HG03575 (cell line): Measurements from ENCODE around the gene GALNT3.

ENCODE experiments used
- ATAC-seq: cut with Tn5 transposase; IDR thresholded peaks from one replicate; pipeline ENCODE4 v1.9.1; 2021; ENCODE audit not compliant: unreplicated experiment, insufficient number of reproducible peaks, low FRiP score; ENCODE audit errors: extremely low read depth

The GALNT3 gene

GRCh38 chr2:165793779-165794535 is at the start of gene GALNT3:
Gene GALNT3, minus strand, starts transcription at chr2:165794247. Its CDS starts 23,547 bp downstream, at chr2:165770700.
- ATAC-seq: no peak

- no peak for ATAC-seq
Measured at GRCh38 chr2:165843351-165843750, 49.3 kb upstream of the GALNT3 start.

- no peak for ATAC-seq
Measured at GRCh38 chr2:165840333-165840958, 46.4 kb upstream of the GALNT3 start.

- ATAC-seq: no peak
Measured at GRCh38 chr2:165839610-165840009, 45.6 kb upstream of the GALNT3 start.

DNA sequence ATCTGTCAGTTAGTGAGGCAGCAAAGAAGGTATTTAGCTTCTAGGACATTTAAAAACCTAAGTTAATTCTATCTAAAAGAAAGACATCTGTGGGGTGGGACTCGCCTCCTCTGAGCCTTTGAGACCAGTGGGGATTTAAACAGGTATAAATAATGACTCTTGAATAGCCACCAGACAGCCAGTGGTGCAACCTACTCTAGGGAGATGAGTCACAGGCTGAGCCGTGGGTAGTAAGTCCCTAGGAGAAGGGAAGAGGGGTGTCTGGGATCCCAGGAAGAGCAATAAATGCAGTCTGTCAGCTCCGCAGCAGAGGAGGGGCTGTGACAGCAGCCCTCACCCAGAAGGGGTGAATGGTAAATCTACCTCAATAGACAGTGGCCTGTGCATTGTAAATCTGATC is 43.1 kb upstream of the GALNT3 start:
- no peak for ATAC-seq

- ATAC-seq: no peak
Measured at GRCh38 chr2:165835363-165835762, 41.3 kb upstream of the GALNT3 start.

- no peak for ATAC-seq
Measured at GRCh38 chr2:165833156-165833555, 39.1 kb upstream of the GALNT3 start.

- ATAC-seq: no peak
Measured at GRCh38 chr2:165827921-165828276, 33.9 kb upstream of the GALNT3 start.

DNA sequence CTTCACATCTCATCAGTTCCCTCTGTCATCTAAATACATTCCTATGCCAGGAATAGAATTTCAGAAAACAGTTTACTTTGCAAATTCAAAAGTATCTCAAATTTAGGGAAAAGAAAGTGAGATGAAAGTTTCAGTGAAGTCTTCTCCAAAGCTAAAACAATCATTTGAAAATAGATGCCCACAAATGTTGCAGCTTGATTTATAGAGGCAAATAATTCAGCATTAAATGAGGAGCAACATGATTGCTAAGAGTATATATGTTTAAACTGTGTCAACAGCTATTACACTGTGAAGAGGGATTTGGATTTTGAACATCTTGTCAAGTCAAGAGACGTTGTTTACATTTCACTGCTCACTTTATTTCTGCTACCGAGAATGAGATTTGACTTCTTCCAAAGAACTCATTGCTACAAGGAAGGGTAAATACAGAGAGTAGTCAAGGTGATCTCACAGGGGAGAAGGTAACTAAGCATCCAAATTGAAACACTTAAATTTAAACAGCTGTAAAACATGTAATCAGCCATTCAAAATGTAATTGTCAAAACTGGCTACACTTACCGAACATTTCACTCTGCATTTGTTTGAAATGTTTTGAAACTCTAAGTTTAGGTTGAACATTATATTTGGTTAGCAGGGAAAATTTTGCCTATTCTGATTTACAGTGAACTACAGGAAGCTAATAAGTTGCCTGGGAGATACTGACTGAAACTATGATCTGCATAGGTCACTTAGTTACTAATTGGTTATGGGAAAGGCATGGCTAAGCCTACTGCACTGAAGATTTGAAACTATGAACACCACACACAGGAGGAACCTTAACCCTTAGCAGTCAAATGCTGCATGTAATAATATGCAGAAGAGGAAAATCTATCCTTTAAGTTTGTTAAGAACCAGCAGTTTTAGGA is 33.2 kb upstream of the GALNT3 start:
- ATAC-seq: no peak

DNA sequence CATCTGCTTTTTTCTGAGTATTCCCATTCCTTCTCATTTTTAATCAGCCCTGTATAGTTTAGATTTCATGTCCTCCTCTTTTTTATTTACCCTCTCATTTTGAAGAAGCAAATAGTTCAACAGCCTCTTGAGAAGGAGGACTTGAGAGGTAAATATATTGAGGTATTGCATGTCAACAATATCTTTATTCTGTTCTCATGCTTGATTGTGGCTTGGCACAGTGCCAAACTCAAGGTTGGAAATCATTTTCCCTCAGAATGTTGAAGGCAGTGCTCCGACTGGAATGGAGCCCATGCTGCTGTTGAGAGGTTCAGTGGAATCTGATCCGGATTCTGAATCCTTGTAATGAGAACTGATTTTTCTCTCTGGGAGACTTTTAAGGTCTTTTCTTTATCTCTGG is 31.0 kb upstream of the GALNT3 start:
- no peak for ATAC-seq

GRCh38 chr2:165820296-165820695 is 26.2 kb upstream of the GALNT3 start:
- ATAC-seq: no peak

DNA sequence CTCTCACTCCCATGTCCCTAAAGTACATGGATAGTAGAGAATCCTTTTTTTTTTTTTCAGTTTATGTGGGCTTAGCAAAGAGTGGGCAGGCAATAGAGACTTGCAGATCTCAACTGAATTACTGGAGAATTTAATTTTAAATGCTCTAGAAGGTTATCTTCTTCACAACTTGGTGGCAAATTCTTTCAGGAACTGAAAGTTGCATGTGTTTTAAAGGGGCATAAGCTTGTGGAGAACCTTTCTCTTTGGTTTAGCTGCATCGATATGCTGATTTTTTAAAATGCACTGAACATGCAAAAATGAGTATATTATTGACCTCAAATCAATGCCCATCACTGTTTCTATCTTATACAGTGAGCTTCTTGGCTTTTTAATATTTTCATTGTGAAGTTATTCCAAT is 24.9 kb upstream of the GALNT3 start:
- no peak for ATAC-seq

DNA sequence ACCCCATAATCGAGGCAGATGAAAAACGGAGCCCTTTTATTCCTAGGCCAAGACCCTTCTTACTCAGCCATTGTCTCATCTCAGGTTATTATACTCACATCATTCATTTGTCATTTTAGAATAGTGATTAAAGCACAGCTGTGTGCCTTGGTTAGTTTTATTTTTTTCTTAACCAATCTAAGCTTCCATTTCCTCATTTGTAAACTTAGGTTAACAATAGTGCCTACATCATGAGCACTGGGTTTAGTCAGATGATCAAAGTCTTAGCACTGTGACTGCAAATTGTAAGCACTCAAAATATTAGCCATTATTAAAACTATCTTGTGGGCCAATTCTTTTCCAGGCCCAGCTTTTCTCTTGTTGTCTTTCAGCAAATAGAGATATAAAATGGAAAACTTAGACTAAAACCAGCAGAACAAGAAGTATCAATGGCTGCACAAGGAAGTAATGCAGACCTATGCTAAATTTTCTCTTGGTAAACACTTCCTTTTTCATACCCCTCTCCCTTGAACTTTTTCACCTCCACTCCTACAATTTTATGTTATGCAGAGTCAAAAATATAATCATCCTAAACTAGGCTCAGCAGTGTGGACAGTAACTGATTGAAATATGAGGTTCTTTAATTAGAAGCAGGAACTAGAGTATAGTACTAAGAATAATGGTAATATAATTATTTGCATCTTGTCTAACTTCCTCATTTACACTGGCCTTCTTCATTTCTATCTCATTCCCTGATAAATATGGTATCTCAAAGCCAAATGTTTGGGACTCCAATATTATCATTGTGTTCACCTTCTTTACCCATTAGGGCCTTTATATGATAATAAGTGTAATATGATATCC is 21.5 kb upstream of the GALNT3 start:
- peak; percentile 63 for ATAC-seq

GRCh38 chr2:165814473-165814872 is 20.4 kb upstream of the GALNT3 start:
- no peak for ATAC-seq

DNA sequence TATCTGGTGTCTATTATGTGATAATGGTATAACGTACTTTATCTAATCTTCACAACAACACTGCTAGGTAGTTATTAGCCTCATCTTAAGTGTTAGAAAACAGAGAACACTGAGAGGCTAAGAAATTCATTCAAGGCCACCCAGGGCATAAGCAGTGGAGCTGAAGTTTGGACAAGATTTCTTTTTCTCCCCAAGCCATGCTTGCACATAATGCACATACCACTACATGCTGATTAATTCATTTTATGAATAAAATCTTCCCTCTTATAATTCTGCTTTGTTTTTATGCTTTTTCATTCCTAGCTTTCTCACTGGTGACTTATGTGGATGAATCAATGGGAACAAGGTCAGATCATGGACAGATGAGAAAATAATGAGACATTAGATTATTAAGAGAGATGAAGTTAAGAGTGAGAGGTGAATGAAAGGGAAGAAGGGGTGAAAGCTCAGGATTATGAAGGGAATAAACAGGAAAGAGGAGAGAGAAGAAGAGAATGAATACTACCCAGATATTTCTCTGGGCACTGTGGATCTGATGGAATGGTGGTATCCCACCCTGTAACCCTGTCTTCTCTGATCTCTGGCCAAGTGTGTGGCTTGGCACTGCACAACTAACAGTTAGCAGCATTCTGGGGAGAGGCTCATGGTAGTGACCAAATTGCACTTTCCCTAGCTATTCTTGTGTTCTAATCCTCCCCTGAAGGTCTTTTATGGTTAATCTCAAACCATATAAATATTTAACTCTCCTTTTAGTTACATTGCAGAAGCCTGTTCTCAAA is 17.7 kb upstream of the GALNT3 start:
- no peak for ATAC-seq

GRCh38 chr2:165810418-165810817 is 16.4 kb upstream of the GALNT3 start:
- ATAC-seq: no peak

- ATAC-seq: no peak
Measured at GRCh38 chr2:165804719-165805118, 10.7 kb upstream of the GALNT3 start.

DNA sequence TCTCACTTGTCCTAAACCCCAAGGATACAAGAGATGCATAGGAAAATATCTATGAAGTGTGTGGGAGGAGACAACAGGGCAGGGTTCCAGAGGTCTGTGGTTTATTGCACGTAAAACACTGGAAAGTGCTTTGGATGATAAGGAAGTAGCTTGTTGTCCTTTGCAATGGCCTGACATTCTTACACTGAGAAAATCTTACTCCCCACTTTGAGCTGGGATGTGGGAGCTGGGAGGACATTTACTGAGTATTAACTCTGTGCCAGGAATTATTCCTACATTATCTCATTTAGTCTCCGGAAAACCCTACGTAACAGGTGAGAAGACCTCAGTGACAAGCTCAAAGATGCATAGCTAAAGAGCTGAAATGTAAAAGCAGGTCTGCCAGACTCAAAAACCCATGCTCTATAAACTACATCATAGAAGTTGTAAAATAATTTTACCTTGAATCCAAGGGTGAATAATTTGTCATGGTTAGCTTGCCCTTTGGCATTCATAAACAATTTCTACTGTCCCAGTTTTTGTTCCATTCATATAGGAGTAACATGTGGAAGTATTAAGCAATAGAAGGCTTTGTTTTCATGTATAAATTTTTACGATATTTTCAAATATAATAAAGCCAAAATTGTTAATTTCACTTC is 9.2 kb upstream of the GALNT3 start:
- no peak for ATAC-seq
